HEK293T (cell line): ENCODE results near the gene SCRN2.

Experiments used
- ELF4 ChIP-seq: fragments of 450-650 bp; IDR thresholded peaks from 2 replicates; pipeline ENCODE4 v1.6.1; 2017; ENCODE audit warnings: antibody characterized with exemption
- FOXA1 ChIP-seq: fragments of 450-650 bp; IDR thresholded peaks from 2 replicates; pipeline ENCODE4 v1.6.1; 2016; ENCODE audit warnings: mild to moderate bottlenecking
- FOXM1 ChIP-seq: fragments of 450-650 bp; IDR thresholded peaks from 2 replicates; pipeline ENCODE4 v1.6.1; 2017; ENCODE audit warnings: mild to moderate bottlenecking, borderline replicate concordance
- HDGF ChIP-seq: fragments of 450-650 bp; IDR thresholded peaks from 2 replicates; pipeline ENCODE4 v1.6.1; 2017; ENCODE audit warnings: antibody characterized with exemption, borderline replicate concordance
- LEF1 ChIP-seq: fragments of 450-650 bp; IDR thresholded peaks from 2 replicates; pipeline ENCODE4 v1.6.1; 2017; ENCODE audit warnings: mild to moderate bottlenecking, borderline replicate concordance
- SP1 ChIP-seq: fragments of 450-650 bp; IDR thresholded peaks from 2 replicates; pipeline ENCODE4 v1.6.1; 2017
- SUZ12 ChIP-seq: fragments of 450-650 bp; IDR thresholded peaks from 2 replicates; pipeline ENCODE4 v1.6.1; 2016; ENCODE audit warnings: mild to moderate bottlenecking

DNA sequence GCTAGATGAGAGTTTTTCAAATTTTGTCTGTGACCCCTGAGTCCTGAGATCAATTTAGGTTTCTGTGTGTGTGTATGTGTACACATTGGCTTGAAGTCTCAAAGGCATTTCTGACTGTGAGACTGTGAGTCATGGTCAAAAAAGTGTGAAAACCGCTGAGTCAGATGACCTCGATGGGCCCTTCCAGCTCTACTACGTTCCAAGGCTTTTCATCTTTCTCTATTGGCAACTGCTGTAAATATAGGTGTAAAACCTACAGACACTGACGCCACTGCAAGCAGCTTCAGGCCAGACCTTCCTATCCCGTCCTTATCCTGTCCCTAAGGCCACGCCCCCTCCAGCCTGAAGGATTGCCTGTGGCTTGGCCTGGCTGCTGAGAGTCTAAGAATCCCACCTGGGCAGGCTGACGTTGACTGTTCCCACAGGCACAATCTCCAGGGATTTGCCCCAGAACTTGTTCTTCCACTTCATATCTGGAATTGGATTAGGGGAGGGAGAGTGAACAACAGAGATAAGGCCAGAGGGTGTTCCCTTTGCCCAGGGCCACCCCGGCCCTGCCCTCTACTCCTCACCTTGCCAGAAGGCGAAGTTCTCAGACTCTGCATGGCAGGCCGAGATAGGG is 30.8 kb downstream of the SCRN2 start:
- no peak for TF ChIP-seq SP1
- TF ChIP-seq FOXA1 = no peak
- no peak for TF ChIP-seq FOXM1
- TF ChIP-seq LEF1 = no peak
- no peak for TF ChIP-seq ELF4
- TF ChIP-seq HDGF = no peak
- TF ChIP-seq SUZ12 = no peak
